ENCODE measurements around the gene CHERP.

Gene CHERP

DNA sequence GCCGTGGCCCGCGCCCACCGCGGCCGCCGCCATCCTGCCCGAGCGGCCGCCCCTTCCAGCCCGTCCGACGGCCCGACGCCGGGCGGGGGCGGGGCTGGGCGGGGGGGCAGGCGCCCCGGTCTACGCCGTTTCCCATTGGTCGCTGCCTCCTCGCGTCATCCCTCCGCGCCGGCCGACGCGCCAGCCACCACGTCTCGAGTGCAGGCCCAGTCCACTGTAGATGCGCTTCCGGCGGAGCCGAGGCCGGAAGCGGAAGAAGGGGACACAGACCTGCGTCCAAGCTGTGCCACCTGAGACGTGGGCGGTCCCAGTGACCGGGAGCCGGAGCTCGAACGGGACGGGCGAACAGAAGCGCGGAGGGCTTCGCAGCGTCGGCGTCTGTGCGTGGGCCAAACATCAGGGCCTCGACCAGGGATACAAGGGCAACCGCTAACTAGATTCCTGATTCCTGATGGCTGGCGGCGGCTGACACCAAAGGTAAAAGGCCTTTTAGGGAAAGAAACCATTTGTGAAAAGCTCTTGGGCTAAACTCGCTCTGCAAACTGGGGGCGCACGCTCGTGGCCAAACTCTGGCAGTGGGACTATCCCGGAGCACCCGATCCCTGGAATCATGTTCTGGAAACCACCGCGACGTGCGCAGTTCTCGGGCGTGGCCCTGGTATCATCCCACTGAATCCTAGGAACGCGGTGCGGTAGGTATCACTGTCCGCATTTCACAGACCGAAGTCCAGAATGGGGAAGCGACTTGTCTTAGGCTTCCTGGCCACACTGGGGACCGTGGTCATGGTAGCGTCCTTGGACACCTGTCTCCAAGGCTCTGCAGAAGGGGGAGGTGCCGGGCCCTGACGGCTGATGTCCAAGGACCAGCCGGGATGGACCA lies 30.3 kb upstream of the CHERP start, which contains the start of gene SLC35E1:
Gene SLC35E1 (minus strand): TSS at position 84 of the 880 bp plus-strand sequence. CDS start 51 bp downstream, at position 33.
- H3K9me3 ChIP-seq (replicated peaks in 1 of 11), result peaks cover 0 to under 1% (median 0%) of the 10 kb centered on the region in 11 experiments; a peak in 2 of 22 replicates
- no peak for TF ChIP-seq Cebpa-rat (IDR thresholded peaks at IDR 0.05)
- H3K27ac ChIP-seq, result peak within 1 kb of the TSS; percentile 79 to 91 (median 88)
- H3K9ac ChIP-seq, result peak within 1 kb of the TSS; percentile 86 to 95 (median 90)
- peaks cover 38 to 91% (median 69%) of the 10 kb centered on the region in 11 experiments; a peak in 21 of 22 replicates for H4K20me1 ChIP-seq
- no peaks in the 10 kb centered on the region for H3K27me3 ChIP-seq
- H3K36me3 ChIP-seq, result peaks cover 59 to 75% (median 71%) of the 10 kb centered on the region in 11 experiments
- peak within 1 kb of the TSS; percentile 81 to 99 (median 94) for H3K4me3 ChIP-seq
- peak within 1 kb of the TSS; percentile 96 to 100 (median 99) for H3K4me2 ChIP-seq
- peaks cover 34 to 46% (median 41%) of the 10 kb centered on the region in 10 experiments for H3K4me1 ChIP-seq

DNA sequence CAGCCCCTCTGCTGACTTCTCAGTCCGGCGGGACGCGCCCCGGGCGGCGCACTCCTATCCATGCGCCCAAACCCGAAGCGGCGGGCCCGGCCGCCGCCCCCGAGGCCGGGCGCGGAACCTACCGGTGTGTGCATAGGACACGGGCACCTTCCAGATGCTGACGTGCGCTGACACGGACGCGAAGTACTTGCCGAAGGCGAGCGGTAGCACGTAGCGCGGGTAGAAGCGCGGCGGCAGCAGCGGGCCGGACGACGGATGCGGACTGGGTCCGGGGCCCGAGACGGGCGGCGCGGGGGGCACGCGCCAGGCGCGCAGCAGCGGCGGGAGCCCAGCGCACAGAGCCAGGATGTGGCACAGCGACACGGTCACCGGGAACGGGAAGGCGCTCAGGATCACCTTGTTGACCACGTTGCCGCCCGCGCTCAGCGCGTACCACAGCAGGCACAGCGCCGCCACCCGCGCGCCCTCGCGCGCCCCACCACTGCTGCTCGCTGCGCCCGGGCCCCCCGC lies 29.6 kb upstream of the CHERP start:
- Histone ChIP-seq H3K9ac (peak overlapping the region; percentile 86 to 95 (median 90)), H3K4me2 (peak overlapping the region; percentile 84 to 99 (median 97)), H3K4me1 (peaks cover 34 to 46% (median 41%) of the 10 kb centered on the region in 10 experiments), H3K36me3 (peaks cover 59 to 75% (median 71%) of the 10 kb centered on the region in 11 experiments), H4K20me1 (peaks cover 31 to 88% (median 62%) of the 10 kb centered on the region in 11 experiments; a peak in 21 of 22 replicates), H3K27me3 (no peaks in the 10 kb centered on the region), H3K9me3 (replicated peaks in 1 of 11) (peaks cover 0 to 8% (median 4%) of the 10 kb centered on the region in 11 experiments; a peak in 5 of 22 replicates), H3K27ac (peak overlapping the region; percentile 77 to 91 (median 88)), H3K4me3 (peak overlapping the region; percentile 81 to 99 (median 94))
- no peak for TF ChIP-seq Cebpa-rat (IDR thresholded peaks at IDR 0.05)

DNA sequence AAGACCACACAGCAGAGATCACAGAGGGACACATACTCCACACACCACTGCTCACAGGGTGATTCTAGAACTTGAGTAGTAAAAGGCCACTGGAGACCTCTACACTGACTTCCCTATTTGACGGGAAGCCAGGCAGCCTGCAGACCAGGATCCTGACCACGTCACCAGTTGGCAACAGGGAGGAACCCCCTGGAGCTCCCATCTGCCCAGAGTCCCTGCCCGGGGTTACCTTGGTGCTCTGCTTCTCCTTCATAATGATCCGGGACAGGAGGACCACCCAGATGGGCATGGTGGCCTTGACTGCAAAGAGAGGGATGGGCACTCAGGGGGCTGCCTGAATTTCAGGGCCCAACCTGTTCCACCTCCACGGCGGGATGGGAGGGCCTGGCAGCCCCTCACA lies 29.0 kb upstream of the CHERP start:
- Histone ChIP-seq H3K4me2 (peak overlapping the region; percentile 84 to 99 (median 97)), H3K36me3 (peaks cover 59 to 75% (median 71%) of the 10 kb centered on the region in 11 experiments), H4K20me1 (peaks cover 25 to 86% (median 56%) of the 10 kb centered on the region in 11 experiments; a peak in 21 of 22 replicates), H3K4me1 (peaks cover 38 to 52% (median 44%) of the 10 kb centered on the region in 10 experiments), H3K27me3 (no peaks in the 10 kb centered on the region), H3K9ac (peak overlapping the region; percentile 86 to 95 (median 90)), H3K27ac (peak overlapping the region; percentile 77 to 91 (median 88)), H3K9me3 (replicated peaks in 1 of 11) (peaks cover 0 to 11% (median 5%) of the 10 kb centered on the region in 11 experiments; a peak in 5 of 22 replicates), H3K4me3 (peak overlapping the region; percentile 81 to 99 (median 94))
- TF ChIP-seq Cebpa-rat (IDR thresholded peaks at IDR 0.05), result no peak

DNA sequence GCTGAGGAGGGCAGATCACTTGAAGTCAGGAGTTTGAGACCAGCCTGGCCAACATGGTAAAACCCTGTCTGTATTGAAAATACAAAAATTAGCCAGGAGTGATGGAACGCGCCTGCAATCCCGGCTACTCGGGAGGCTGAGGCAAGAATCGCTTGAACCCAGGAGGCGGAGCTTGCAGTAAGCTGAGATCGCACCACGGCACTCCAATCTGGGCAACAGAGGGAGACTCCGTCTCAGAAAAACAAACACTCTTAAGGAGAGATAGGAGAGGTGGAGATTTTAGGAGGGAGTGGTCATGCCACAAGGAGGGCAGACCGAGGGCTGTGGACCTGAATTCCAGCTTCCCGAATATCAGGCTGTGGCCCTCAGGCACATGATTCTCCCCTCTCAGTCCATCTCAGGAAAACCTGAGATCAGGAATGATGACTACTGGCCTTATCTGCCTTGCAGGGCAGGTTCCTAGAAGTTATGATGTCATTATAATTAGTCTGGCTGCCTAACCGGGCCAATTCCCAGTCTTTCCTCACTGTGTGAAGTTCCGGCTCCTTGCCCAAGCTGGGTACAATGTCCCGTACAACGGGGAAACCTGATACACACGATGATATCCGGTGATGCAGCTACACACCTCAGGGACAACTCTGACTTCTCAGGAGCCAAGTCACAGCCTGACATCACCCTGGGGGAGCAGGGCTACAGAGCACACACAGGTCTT lies 27.5 kb upstream of the CHERP start:
- Histone ChIP-seq H3K9ac (peak overlapping the region in 6 of 11 experiments; percentile 24 to 93 (median 66); a peak in 8 of 22 replicates), H3K27me3 (no peaks in the 10 kb centered on the region), H3K27ac (no peak overlapping the region), H3K4me3 (no peak overlapping the region), H4K20me1 (peaks cover 9 to 72% (median 41%) of the 10 kb centered on the region in 11 experiments; a peak in 20 of 22 replicates), H3K36me3 (peaks cover 59 to 75% (median 67%) of the 10 kb centered on the region in 11 experiments), H3K9me3 (replicated peaks in 1 of 11) (peaks cover 0 to 11% (median 5%) of the 10 kb centered on the region in 11 experiments; a peak in 5 of 22 replicates), H3K4me1 (peaks cover 32 to 51% (median 46%) of the 10 kb centered on the region in 10 experiments), H3K4me2 (peak overlapping the region in 2 of 11 experiments; percentile 97 to 98; a peak in 3 of 22 replicates)
- TF ChIP-seq Cebpa-rat (IDR thresholded peaks at IDR 0.05), result no peak

DNA sequence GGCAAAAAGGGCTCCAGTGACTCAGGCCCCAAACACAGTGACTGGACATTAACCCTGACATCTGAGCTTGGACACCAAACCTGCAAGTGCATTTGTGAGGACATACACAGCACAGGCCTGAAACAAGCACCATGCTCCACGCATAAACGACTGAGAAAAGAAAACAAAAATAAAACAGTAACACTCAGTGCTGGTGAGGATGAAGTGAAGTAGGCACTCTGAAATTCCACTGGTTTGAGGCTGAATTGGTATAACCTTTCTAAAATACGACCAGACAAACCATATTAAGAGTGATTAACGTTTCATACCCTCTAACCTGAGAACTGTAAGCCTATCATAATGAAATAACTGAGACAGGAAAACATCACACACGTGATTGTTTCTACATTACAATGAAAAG lies 24.5 kb upstream of the CHERP start:
- H3K27ac ChIP-seq, result peak overlapping the region in 6 of 11 experiments; percentile 13 to 68 (median 43); a peak in 8 of 22 replicates
- peaks cover 0 to 11% (median 5%) of the 10 kb centered on the region in 11 experiments; a peak in 5 of 22 replicates for H3K9me3 ChIP-seq (replicated peaks in 1 of 11)
- H3K9ac ChIP-seq, result peak overlapping the region in 8 of 11 experiments; percentile 13 to 51 (median 23); a peak in 10 of 22 replicates
- H3K27me3 ChIP-seq, result no peaks in the 10 kb centered on the region
- no peak overlapping the region for H3K4me3 ChIP-seq
- peaks cover 0 to 67% (median 26%) of the 10 kb centered on the region in 11 experiments; a peak in 15 of 22 replicates for H4K20me1 ChIP-seq
- H3K4me2 ChIP-seq, result peak overlapping the region in 9 of 11 experiments; percentile 37 to 70 (median 56); a peak in 17 of 22 replicates
- peaks cover 15 to 29% (median 26%) of the 10 kb centered on the region in 10 experiments for H3K4me1 ChIP-seq
- peaks cover 80 to 92% (median 88%) of the 10 kb centered on the region in 11 experiments for H3K36me3 ChIP-seq
- TF ChIP-seq Cebpa-rat (IDR thresholded peaks at IDR 0.05), result no peak

DNA sequence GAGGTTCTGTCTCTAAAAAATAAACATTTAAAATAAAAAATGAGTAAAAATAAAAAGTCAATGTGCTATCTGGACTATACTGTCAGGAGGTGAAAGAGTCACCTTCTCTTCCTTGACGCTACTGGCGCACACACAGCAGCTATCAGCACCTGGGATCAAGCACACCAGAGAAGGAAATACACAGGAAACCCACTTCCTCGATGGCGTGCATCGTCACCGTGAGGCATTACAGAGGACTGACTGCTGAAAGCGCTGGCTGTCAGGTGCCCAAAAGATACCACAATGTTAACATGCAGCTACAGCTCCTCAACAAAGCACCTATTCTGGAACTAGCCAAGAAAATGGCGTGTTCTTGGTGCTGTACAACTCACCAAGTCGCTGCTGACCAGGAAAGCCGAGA lies 23.9 kb upstream of the CHERP start:
- Histone ChIP-seq H3K27me3 (no peaks in the 10 kb centered on the region), H3K27ac (peak overlapping the region in 6 of 11 experiments; percentile 13 to 68 (median 43); a peak in 10 of 22 replicates), H3K9ac (peak overlapping the region in 9 of 11 experiments; percentile 13 to 51 (median 25); a peak in 12 of 22 replicates), H3K4me1 (peaks cover 14 to 25% (median 21%) of the 10 kb centered on the region in 10 experiments), H3K9me3 (replicated peaks in 1 of 11) (peaks cover 0 to 11% (median 5%) of the 10 kb centered on the region in 11 experiments; a peak in 5 of 22 replicates), H4K20me1 (peaks cover 0 to 72% (median 27%) of the 10 kb centered on the region in 11 experiments; a peak in 15 of 22 replicates), H3K36me3 (peaks cover 86 to 98% (median 94%) of the 10 kb centered on the region in 11 experiments), H3K4me2 (peak overlapping the region in 9 of 11 experiments; percentile 37 to 70 (median 56); a peak in 17 of 22 replicates), H3K4me3 (no peak overlapping the region)
- no peak for TF ChIP-seq Cebpa-rat (IDR thresholded peaks at IDR 0.05)

DNA sequence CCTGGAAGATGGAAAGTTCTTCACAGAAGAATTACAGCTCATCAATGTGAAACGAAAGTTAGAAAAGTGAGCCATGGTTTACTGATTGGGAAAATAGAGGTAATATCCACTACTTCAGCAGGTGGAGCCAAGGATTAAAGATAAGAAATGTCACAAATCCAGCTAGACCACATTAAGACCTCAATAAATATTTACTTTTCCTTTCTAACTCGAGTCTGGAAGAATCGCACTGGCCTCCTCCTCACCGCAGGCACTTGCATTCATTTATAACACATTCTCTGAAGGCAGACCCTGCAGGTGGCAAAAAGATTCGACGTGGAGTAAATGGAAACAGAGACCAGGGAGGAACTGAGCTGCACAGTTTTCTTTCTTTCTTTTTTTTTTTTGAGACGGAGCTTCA lies 22.6 kb upstream of the CHERP start:
- peaks cover 0 to 11% (median 5%) of the 10 kb centered on the region in 11 experiments; a peak in 5 of 22 replicates for H3K9me3 ChIP-seq (replicated peaks in 1 of 11)
- H3K36me3 ChIP-seq, result peaks cover 93 to 100% (median 99%) of the 10 kb centered on the region in 11 experiments
- H3K4me2 ChIP-seq, result no peak overlapping the region

More for the DNA sequence above, 22.6 kb upstream of the CHERP start:
- TF ChIP-seq Cebpa-rat (IDR thresholded peaks at IDR 0.05), result no peak
- peaks cover under 1 to 13% (median 11%) of the 10 kb centered on the region in 10 experiments; a peak in 18 of 20 replicates for H3K4me1 ChIP-seq
- peaks cover 0 to 60% (median 14%) of the 10 kb centered on the region in 11 experiments; a peak in 15 of 22 replicates for H4K20me1 ChIP-seq
- no peak overlapping the region for H3K9ac ChIP-seq
- H3K27me3 ChIP-seq, result no peaks in the 10 kb centered on the region
- H3K4me3 ChIP-seq, result no peak overlapping the region
- H3K27ac ChIP-seq, result no peak overlapping the region
